HG03457 (cell line): ENCODE measurements around the gene MED12L.

Experiments used
- ATAC-seq: cut with Tn5 transposase; IDR thresholded peaks from one replicate; pipeline ENCODE4 v1.9.1; 2021; ENCODE audit warnings: moderate number of reproducible peaks; ENCODE audit not compliant: unreplicated experiment

The MED12L gene

GRCh38 chr3:151171145-151171757, 85.8 kb downstream of the MED12L start:
- ATAC-seq = peak; percentile 78

GRCh38 chr3:151174351-151174750, 88.9 kb downstream of the MED12L start:
- ATAC-seq = no peak

GRCh38 chr3:151175952-151176351, 90.5 kb downstream of the MED12L start:
- ATAC-seq = no peak

- no peak for ATAC-seq
Measured at GRCh38 chr3:151178208-151178845, 92.9 kb downstream of the MED12L start.

- ATAC-seq = no peak
Measured at GRCh38 chr3:151182349-151183079, 97.0 kb downstream of the MED12L start.

- no peak for ATAC-seq
Measured at GRCh38 chr3:151183265-151183671, 97.8 kb downstream of the MED12L start.

GRCh38 chr3:151191095-151191494, 105.6 kb downstream of the MED12L start:
- ATAC-seq = no peak

GRCh38 chr3:151192545-151192944, 107.1 kb downstream of the MED12L start:
- ATAC-seq = no peak

GRCh38 chr3:151195826-151196225, 110.4 kb downstream of the MED12L start:
- no peak for ATAC-seq

GRCh38 chr3:151196434-151196833, 111.0 kb downstream of the MED12L start:
- no peak for ATAC-seq

GRCh38 chr3:151197228-151197627, 111.8 kb downstream of the MED12L start:
- ATAC-seq = no peak

GRCh38 chr3:151197981-151198767, 112.7 kb downstream of the MED12L start:
- no peak for ATAC-seq

GRCh38 chr3:151198849-151199248, 113.4 kb downstream of the MED12L start:
- no peak for ATAC-seq

GRCh38 chr3:151199554-151200438, 114.3 kb downstream of the MED12L start:
- ATAC-seq = no peak

- ATAC-seq = no peak
Measured at GRCh38 chr3:151200586-151200985, 115.1 kb downstream of the MED12L start.

GRCh38 chr3:151201051-151201730, 115.7 kb downstream of the MED12L start:
- ATAC-seq = no peak

- ATAC-seq = peak; percentile 81
Measured at GRCh38 chr3:151203051-151203420, 117.6 kb downstream of the MED12L start, which contains the start of gene GPR171. Gene GPR171 (minus strand): TSS chr3:151203216. CDS start chr3:151199386, 3,830 bp downstream.

- no peak for ATAC-seq
Measured at GRCh38 chr3:151204530-151205402, 119.3 kb downstream of the MED12L start.

- no peak for ATAC-seq
Measured at GRCh38 chr3:151205482-151205881, 120.0 kb downstream of the MED12L start.
